Fibroblast of the conjunctiva (primary cell): Measurements from ENCODE around the gene FSTL4.

Source experiments
- DNase-seq: peaks from one replicate; pipeline ENCODE4 v3.0.0-alpha.2; 2010; ENCODE audit warnings: low read depth

FSTL4 gene

DNA sequence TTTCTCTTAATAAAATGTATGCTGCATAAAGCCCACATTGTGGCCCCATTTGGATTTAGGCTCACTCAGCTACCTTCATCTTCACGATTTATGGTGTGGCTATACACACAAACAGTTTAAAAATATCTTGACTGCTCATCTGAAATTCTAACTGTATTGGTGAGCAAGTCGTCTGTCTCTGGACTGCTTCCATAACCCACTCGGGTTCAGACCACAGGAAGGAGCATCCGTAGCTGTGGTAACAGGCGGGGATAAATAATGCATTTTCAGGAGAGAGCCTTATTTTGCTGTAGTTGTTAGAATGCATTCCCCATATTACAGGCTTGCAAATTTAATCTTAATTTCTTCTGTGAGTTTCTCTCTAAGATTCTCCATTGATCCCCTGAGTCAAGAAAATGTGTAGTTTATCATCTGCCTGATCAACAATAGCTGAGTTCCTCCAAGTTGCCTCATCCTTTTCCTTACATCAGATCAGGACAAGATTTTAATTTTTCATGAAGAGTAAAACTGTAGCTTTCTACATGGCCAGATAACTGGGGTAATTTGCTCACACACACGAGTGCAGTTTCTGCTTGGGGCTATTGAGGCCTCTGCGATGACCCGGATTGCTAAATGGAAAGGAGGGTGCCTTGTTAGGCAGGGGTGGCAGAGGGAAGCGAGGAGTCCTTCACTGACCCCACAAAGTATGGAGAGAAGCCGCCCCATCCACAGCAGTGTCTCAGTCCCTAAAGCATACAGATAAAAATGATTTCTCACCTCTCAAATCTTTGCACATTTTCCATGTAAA, 133.9 kb downstream of the FSTL4 start:
- no peak for DNase-seq

GRCh38 chr5:133475986-133476385, 136.4 kb downstream of the FSTL4 start:
- no peak for DNase-seq

DNA sequence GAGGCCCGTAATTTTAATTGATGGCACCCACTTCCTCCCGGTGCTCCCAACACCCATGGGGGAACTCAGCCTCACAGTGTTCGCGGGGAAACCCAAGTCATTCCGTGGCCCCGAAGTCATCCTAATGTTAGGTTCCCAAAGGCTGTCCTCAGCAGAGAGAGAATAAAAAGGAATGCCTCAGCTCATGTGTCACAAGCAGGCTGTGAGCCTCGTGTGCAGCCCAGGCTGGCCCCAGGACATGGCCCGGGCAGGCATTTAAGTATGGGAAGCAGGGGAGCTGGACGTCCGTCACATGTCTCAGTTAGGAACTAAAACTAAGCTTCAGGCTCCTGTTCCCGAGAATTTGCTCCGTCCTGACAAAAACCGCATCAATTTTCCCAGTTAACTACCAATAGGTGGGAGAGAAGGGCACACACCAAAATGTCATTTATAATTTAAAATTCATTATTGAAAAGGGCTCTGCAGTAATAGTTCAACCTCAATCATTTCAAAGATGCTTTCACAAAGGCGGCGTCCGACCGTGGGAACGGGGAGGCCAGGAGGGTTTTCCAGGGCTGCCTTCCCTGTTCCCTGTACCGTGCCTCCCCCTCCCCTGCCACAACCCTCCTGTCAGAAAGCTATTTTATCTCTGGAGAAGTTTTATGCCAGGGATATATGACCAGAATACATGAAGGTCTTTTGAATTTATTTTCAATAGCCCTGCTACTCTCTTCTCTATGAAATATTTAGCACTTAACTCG, 137.3 kb downstream of the FSTL4 start:
- no peak for DNase-seq

DNA sequence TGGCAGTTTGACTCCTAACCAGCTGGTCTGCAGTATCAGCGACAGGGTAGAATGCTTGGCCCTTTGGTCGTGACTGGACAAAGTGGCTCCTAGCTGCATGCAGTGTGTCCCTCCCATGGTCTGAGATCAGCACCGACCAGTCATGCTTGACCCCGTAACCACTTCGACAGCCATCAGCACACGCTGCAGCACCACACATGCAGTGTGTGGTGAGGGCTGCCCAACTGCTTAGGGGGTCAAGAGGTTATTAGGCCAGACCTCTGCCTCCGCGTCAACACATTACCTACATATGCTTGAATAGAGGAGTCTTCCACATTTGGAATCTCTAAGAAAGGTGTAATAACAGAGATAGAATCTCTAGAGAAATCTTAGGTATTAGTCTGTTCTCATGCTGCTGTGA, 139.1 kb downstream of the FSTL4 start:
- no peak for DNase-seq

- no peak for DNase-seq
Observed at GRCh38 chr5:133472829-133473228, 139.5 kb downstream of the FSTL4 start.

GRCh38 chr5:133471699-133472098, 140.6 kb downstream of the FSTL4 start:
- no peak for DNase-seq

DNA sequence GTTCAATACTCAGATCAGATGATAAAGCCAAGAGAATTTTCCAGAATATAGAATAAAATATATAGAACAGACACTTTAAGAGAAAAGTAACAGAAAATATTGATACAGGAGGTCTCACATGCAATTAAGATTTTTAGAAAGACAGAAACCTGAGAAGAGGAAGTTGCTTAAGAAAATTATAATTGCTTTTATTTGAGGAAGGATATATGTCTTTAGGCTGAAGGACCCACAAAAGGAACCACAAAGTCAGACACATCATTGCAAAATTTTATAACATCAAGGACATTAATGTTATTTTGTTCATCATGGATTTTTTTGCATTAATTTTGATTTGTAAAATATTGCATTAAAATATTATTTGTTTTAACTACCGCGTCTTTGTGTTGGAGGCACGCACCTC, 141.5 kb downstream of the FSTL4 start:
- DNase-seq, result no peak

- DNase-seq, result no peak
Observed at GRCh38 chr5:133469846-133470245, 142.5 kb downstream of the FSTL4 start.

DNA sequence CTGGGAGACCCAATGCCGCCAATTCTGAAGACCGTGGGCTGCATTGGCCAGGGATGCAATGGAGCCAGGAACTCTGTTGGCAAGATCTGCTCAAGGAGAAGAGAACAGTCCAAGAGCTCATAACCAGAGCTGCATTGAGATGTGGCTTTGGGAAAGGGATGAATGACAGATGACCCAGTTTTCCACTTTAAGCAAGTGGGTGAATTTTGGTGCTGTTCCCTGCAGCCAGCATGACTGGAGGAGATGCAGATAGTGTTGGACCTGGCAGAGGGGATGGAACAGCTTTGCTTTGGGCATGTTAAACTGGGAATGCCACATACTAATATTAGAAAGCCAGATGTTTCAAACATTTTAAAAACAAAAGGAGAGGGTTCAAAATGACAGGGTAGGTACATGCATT, 143.1 kb downstream of the FSTL4 start:
- DNase-seq, result no peak

DNA sequence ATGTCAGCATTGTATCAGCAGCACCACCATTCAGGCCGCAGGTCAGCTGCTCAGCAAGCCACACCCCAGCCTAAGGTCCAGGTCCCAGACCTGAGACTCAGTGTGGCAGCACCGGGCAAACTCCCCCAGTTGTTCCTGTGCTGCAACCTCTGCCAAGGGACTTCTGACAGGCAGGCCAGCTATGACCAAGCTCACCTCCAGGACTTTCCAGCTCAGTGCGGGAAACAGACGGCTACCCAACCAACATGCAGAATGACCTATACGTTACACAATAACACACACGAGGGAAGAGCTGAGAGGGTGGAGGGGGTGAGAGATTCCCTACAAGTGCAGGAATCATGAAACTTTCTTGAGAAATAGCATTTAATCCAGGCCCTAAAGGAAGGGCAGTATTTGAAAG, 143.7 kb downstream of the FSTL4 start:
- no peak for DNase-seq

DNA sequence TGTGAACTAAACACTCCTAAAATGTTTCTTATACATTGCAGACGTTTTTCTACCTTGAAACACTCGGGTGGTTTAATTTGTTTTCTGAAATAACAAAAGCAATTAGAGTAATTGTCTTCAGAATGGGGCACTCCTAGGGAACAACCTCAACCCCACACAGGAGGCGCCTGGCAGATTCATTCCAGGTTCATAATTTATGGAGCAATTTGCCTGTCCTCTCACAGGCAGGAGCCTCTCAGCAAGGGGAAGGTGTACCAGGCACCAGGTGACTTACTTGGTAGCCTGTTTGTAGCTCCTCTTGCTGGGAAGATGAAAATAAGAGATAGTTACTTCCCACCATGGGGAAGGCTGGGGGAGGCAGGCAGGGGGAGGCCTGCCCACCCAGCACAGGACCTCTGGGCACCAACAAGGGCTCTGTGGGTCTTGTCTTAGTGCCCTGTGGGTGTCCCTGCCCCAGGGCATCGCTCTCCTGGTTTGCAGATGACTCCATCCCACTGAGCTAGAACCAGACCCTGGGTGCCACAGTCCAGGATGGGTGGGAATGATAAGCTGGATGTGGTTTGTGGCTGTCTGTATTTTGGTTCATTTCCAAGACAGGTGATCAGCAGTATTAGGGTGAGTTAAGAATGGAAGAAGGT, 144.4 kb downstream of the FSTL4 start:
- no peak for DNase-seq

DNA sequence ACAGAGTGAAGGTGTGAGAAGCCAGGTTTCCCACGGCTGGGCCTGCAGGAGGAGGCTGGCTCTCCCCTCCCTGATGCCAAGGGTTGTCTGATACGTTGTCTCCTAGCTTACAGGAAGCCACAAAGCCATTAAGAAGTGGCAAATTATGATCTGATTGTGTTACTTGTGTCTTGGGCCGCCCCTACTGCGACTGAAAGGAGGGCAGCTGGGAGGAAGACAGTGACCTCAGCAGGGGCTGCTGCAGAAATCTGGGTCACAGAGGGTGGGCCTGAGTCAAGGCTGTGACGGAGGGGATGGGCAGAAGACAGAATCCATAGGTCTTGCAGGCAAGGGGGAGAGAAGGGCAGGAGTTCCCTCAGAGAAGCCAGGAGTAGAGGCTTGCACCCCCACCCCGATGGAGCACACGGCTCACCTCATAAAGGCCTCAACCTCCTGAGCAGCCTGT, 145.0 kb downstream of the FSTL4 start:
- no peak for DNase-seq

GRCh38 chr5:133466556-133467334, 145.6 kb downstream of the FSTL4 start:
- no peak for DNase-seq

GRCh38 chr5:133464013-133464412, 148.3 kb downstream of the FSTL4 start:
- no peak for DNase-seq

DNA sequence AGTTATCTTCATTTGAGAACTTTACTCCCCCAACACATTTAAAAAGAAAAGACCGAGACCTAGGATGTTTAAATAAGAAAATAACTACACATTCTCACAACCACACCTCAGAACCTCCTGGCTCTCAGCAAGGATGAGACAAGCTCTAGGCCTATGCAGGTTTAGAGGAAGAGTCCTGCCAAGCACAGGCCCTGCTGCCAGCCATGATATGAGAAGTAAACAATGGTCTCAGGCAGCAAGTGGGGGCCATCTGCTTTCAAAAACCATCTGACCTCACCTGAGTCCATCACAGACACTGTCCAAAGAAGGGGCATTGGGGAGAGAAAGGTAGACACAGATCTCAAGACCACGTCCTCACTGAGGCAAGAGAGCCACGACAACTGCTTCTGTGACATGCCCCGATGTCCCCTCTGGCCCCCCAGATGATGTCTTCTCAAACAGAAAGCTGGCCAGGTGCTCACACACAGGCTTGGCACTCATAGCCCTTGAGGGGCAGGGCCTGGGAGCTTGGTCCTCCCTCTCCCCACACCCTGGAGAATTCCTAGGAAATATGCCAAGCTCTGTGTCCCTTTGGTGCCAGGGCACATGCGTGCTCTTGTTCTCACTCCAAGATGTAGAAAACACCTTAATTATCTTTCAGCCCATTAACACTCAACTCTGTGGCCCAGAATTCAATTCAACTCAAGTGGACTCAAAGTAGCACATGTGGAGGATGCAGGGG, 150.4 kb downstream of the FSTL4 start:
- no peak for DNase-seq

- DNase-seq, result no peak
Observed at GRCh38 chr5:133460172-133460758, 152.1 kb downstream of the FSTL4 start.

- DNase-seq, result no peak
Observed at GRCh38 chr5:133459474-133460160, 152.7 kb downstream of the FSTL4 start.

DNA sequence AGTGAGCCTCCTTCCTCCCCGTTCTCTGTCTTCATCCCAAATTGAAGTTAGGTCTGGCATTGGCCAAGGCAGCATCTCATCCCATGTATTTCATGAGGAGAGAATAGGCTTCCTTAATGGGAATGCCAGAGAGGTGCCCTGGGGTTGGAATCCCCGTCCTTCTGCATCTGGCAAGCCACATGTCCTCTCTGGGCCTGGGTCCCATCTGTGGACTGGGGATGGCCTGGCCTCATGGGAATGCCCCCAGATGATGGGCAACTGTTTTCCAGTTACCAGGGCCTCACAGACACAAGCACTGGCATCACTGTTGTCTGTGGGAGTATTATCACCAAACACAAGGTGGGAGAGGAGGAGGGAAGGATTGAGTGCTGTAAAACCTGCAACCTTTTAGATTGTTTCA, 153.9 kb downstream of the FSTL4 start:
- DNase-seq, result no peak

- DNase-seq, result no peak
Observed at GRCh38 chr5:133457439-133458355, 154.6 kb downstream of the FSTL4 start.
